Skeletal muscle tissue (tissue), 4 donors: ENCODE data around the gene OR52W1. TPM values are rescaled to one million over a fixed set of nuclear protein-coding genes. Genes with fewer than 3 reads are reported as not detected.
"Not testable (repeated sequence)": the region's sequence is repeated elsewhere in the genome, so short reads cannot be mapped to it uniquely, and the experiment has no call there.

Experiments used
- H3K27ac ChIP-seq: one replicate; pipeline ENCODE4 v1.7.0; 2013; ENCODE audit warnings: mild to moderate bottlenecking, low read depth, low read length, inconsistent platforms
- H3K27me3 ChIP-seq, 3 donors: one replicate each; pipeline ENCODE4 v1.7.0; 2013; ENCODE audit warnings: low read length in 3 of 3; ENCODE audit not compliant: control insufficient read depth in 3 of 3, insufficient read depth in 3 of 3
- H3K36me3 ChIP-seq, 3 donors: one replicate each; pipeline ENCODE4 v1.7.0; 2013; ENCODE audit warnings: low read length in 3 of 3; ENCODE audit not compliant: control insufficient read depth in 3 of 3, insufficient read depth in 3 of 3
- H3K4me1 ChIP-seq, 3 donors: one replicate each; pipeline ENCODE4 v1.7.0; 2013; ENCODE audit warnings: low read length in 3 of 3, mild to moderate bottlenecking in 3 of 3; ENCODE audit not compliant: control insufficient read depth in 3 of 3, insufficient read depth in 3 of 3
- H3K4me3 ChIP-seq, 3 donors: one replicate each; pipeline ENCODE4 v1.7.0; 2013; ENCODE audit warnings: low read length in 3 of 3
- H3K9ac ChIP-seq, 3 donors: one replicate each; pipeline ENCODE4 v1.7.0; 2013; ENCODE audit warnings: low read length in 3 of 3, mild to moderate bottlenecking in 3 of 3, moderate library complexity in 2 of 3, low read depth in 1 of 3
- H3K9me3 ChIP-seq, 3 donors: one replicate each; pipeline ENCODE4 v1.7.0; 2013; ENCODE audit warnings: low read length in 3 of 3; ENCODE audit not compliant: control insufficient read depth in 3 of 3
- total RNA-seq: library from RNA; depleted of rRNA; stranded (reverse); fragments of >200 nt; gene quantifications from one replicate; pipeline ENCODE4 v1.2.3, GENCODE V29; 2014
- donor health status: Osteomylitis.

Gene OR52W1
- total RNA-seq, 1 donor from 2014 or later: not detected

GRCh38 chr11:6245536-6245935 is 46.5 kb downstream of the OR52W1 start:
- Histone ChIP-seq H3K4me3 (no peak overlapping the region), H3K27ac (no peak overlapping the region), H3K4me1 (no peaks in the 10 kb centered on the region), H3K27me3 (no peaks in the 10 kb centered on the region), H3K9ac (no peak overlapping the region), H3K9me3 (no peaks in the 10 kb centered on the region), H3K36me3 (no peaks in the 10 kb centered on the region)

GRCh38 chr11:6248248-6248647 is 49.2 kb downstream of the OR52W1 start:
- Histone ChIP-seq H3K9me3 (no peaks in the 10 kb centered on the region), H3K9ac (no peak overlapping the region), H3K4me3 (no peak overlapping the region), H3K4me1 (no peaks in the 10 kb centered on the region), H3K27ac (no peak overlapping the region), H3K36me3 (no peaks in the 10 kb centered on the region), H3K27me3 (no peaks in the 10 kb centered on the region)

DNA sequence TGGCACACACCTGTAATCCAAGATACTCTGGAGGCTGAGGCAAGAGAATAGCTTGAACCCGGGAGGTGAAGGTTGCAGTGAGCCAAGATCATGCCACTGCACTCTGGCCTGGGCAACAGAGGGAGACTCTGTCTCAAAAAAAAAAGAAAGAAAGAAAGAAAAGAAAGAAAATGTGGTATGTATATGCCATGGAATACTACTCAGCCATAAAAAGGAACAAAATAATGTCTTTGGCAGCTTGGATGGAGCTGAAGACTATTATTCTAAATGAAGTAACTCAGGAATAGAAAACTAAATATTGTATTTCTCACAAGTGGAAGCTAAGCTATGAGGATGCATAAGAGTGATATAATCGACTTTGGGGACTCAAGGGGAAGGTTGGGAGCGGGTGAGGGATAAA is 49.9 kb downstream of the OR52W1 start:
- not testable (repeated sequence) for H3K4me1 ChIP-seq, H3K27ac ChIP-seq, H3K9ac ChIP-seq, H3K27me3 ChIP-seq, H3K4me3 ChIP-seq, H3K36me3 ChIP-seq, H3K9me3 ChIP-seq

Other genes with a start within 250 kb of the OR52W1 start
- not detected for gene OR56A5, start 230.7 kb upstream of the OR52W1 start, total RNA-seq
- not detected for gene OR52L1, start 212.2 kb upstream of the OR52W1 start, total RNA-seq
- not detected for gene OR56A4, start 192.3 kb upstream of the OR52W1 start, total RNA-seq
- gene OR56A1, start 168.5 kb upstream of the OR52W1 start, total RNA-seq: under 0.01 TPM
- gene OR56B4, start 91.5 kb upstream of the OR52W1 start, total RNA-seq: not detected
- not detected for gene OR52B2, start 28.9 kb upstream of the OR52W1 start, total RNA-seq
- not detected for gene C11orf42, start 6.3 kb downstream of the OR52W1 start, total RNA-seq
- gene FHIP1B, start 35.4 kb downstream of the OR52W1 start, total RNA-seq: 8.9 TPM
- not detected for gene CNGA4, start 39.9 kb downstream of the OR52W1 start, total RNA-seq
- gene CCKBR, start 60.6 kb downstream of the OR52W1 start, total RNA-seq: not detected
- gene CAVIN3, start 121.3 kb downstream of the OR52W1 start, total RNA-seq: 28.2 TPM
- gene SMPD1, start 191.2 kb downstream of the OR52W1 start, total RNA-seq: 9.9 TPM
- gene APBB1, start 219.9 kb downstream of the OR52W1 start, total RNA-seq: 28.7 TPM
- gene HPX, start 241.8 kb downstream of the OR52W1 start, total RNA-seq: 3.1 TPM